ENCODE results near the gene CRYZ. TPM values are rescaled to one million over a fixed set of nuclear protein-coding genes. Genes with fewer than 3 reads are reported as not detected.

CRYZ gene
- total RNA-seq, 2 experiments from 2014 or later = 32.1 to 33.8 TPM

Other genes with a start within 250 kb of the CRYZ start
- not detected for gene LRRC53, start 220.4 kb downstream of the CRYZ start, total RNA-seq
- not detected for gene ERICH3, start 59.3 kb downstream of the CRYZ start, total RNA-seq
- 10 to 100 TPM; 18.5 to 19.0 TPM for gene TYW3, start 102 bp upstream of the CRYZ start, total RNA-seq